Adrenal gland (tissue), 12 donors: ENCODE data around the gene ADAT3. TPM values are rescaled to one million over a fixed set of nuclear protein-coding genes. Genes with fewer than 3 reads are reported as not detected.

Experiments
- DNase-seq, 7 donors: peaks; one replicate each; pipeline ENCODE4 v3.0.0-alpha.2; 2019 to 2020
- H3K27ac ChIP-seq, 5 donors: fragments of 200-600 bp; sonication (generic) in 4 of 5; 1 replicate in 3 of 5; 2 replicates in 2 of 5; pipeline versions ENCODE4 v1.5.1 to v1.8.0; 2016 to 2020; ENCODE audit warnings: mild to moderate bottlenecking in 1 of 5
- H3K27me3 ChIP-seq: fragments of 200-600 bp; 2 replicates; pipeline ENCODE4 v1.8.0; 2021
- H3K36me3 ChIP-seq, 2 donors: fragments of 200-600 bp; replicated peaks in 1 of 2; 1 replicate in 1 of 2; 2 replicates in 1 of 2; pipeline versions ENCODE4 v1.5.1 to v1.8.0; 2018 to 2022
- H3K4me1 ChIP-seq, 2 donors: fragments of 200-600 bp; replicated peaks in 1 of 2; 1 replicate in 1 of 2; 2 replicates in 1 of 2; pipeline versions ENCODE4 v1.5.1 to v1.8.0; 2018 to 2021
- H3K4me3 ChIP-seq, 4 donors: fragments of 200-600 bp; sonication (generic) in 3 of 4; one replicate each; pipeline ENCODE4 v1.5.1; 2016 to 2018
- H3K9me3 ChIP-seq, 3 donors: fragments of 200-600 bp; sonication (generic) in 1 of 3; replicated peaks in 1 of 3; 1 replicate in 2 of 3; 2 replicates in 1 of 3; pipeline versions ENCODE4 v1.5.1 to v1.8.0; 2016 to 2021
- POLR2A ChIP-seq, 2 donors: fragments of 450-650 bp; IDR thresholded peaks; one replicate each; pipeline ENCODE4 v1.6.1; 2017; ENCODE audit warnings: antibody characterized with exemption in 2 of 2, mild to moderate bottlenecking in 2 of 2, moderate library complexity in 1 of 2
- WGBS, 4 donors: extraction: QIAGEN DNeasy Blood & Tissue Kit in 2 of 4; methylation state at CpG; one replicate each; pipeline versions ENCODE4 v1.1.5 to v1.1.7; 2013 to 2017; 5-methylcytosine and 5-hydroxymethylcytosine counted together
- intact Hi-C, 2 donors: fragments of 100-400 bp; cut with DNase I; formaldehyde crosslinking; loops; one replicate each; pipeline versions ENCODE4 v1.14.1 to v1.15.0; 2022 to 2023
- polyA plus RNA-seq, 3 donors: library from polyadenylated mRNA; stranded (reverse); fragments of 200-250 nt in 2 of 3; fragments of 350-450 nt in 1 of 3; fragmentation: Illumina TruSeq in 1 of 3; extraction: RNeasy Lipid Tissue Mini Kit (QIAGEN cat#74804) in 1 of 3; gene quantifications; one replicate each; pipeline ENCODE4 v1.2.3, GENCODE V29; 2013 to 2014
- total RNA-seq, 9 donors: library from RNA; depleted of rRNA in 4 of 9; stranded (reverse); fragments of >200 nt in 4 of 9; fragments of 120-200 nt in 1 of 9; fragmentation: NEBNext Ultra II Directional in 1 of 9; extraction: Animal tissue kit (Norgen Biotek cat#: 25700) in 1 of 9; gene quantifications; one replicate each; pipeline versions ENCODE4 v1.1.0 to v1.2.4, GENCODE V29; 2013 to 2023
- TF ChIP-seq, protein P1 (sequence below), 6 experiments: fragments of 450-650 bp in 4 of 6; fragments of 200-600 bp in 2 of 6; sonication (generic) in 1 of 6; IDR thresholded peaks; 1 replicate in 5 of 6; 2 replicates in 1 of 6; pipeline versions ENCODE4 v1.5.1 to v1.8.0; 2016 to 2021; ENCODE audit warnings: antibody characterized with exemption in 6 of 6, mild to moderate bottlenecking in 2 of 6, moderate library complexity in 1 of 6
- donor health status: healthy with polysubstance abuse.
- donor health status: Bipolar disorder and iron deficiency.
- donor health status: DM: yes; HTN: yes; CAD: no.
- donor health status: DM: no; HTN: no; CAD: no.
- donor health status: DM: no; HTN: no; CAD: no.
- donor health status: DM: yes; HTN: yes; CAD: no.

The ADAT3 gene
- total and polyA plus RNA-seq, 12 donors, result 1.7 to 29.6 (median 8.3) TPM; not detected in 1

DNA sequence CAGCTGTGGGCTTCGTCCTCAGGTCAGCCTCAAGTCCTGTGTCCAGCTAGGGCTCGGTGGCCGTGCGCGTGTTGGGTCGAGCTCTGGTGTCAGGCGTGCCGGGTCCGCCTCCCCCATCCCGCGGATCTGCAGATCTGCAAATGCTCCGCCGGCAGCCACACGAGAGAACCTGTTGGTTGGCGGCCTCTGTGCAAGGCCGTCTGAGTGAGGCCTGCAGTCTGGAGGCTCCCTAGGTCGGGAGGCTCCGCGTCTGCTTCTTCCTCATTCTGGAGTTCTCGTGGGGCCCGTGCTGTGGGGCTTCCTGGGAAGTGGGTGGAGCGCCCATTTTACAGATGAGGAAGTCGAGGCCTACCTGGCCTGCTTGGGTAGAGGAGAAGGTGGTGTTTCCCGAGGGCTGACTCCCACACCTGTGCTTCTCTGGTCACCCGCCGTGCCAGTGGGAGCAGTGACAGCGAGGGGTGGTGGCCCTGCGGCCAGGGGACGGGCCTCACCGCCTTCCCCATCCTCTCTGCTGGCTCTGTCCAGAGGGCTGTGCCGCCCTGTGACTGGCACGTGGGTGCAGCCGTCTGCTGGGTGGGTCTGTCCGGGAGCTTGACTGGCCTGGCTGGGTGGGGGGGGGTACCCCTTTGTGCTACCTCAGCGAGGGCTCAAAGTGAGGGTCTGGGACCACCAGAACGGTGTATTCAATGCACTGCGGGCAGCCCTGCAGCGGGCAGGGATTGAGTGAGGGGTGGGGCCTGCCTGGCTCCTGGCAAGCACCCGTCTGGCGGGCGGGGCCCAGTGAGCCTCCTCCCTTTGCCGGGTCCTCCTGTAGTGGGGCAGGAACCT is 39.1 kb downstream of the ADAT3 start:
- Histone ChIP-seq H3K4me3 (no peak overlapping the region), H3K27me3 (no peaks in the 10 kb centered on the region), H3K27ac (peak overlapping the region in 1 of 5 donors; percentile 32), H3K4me1 (peaks cover 19 to 39% of the 10 kb centered on the region in 2 donors), H3K36me3 (no peaks in the 10 kb centered on the region), H3K9me3 (no peaks in the 10 kb centered on the region)
- intact Hi-C loops, result no loop called here
- no peak for DNase-seq
- no peak for TF ChIP-seq POLR2A (IDR thresholded peaks at IDR 0.05)
- TF ChIP-seq, protein P1, sequence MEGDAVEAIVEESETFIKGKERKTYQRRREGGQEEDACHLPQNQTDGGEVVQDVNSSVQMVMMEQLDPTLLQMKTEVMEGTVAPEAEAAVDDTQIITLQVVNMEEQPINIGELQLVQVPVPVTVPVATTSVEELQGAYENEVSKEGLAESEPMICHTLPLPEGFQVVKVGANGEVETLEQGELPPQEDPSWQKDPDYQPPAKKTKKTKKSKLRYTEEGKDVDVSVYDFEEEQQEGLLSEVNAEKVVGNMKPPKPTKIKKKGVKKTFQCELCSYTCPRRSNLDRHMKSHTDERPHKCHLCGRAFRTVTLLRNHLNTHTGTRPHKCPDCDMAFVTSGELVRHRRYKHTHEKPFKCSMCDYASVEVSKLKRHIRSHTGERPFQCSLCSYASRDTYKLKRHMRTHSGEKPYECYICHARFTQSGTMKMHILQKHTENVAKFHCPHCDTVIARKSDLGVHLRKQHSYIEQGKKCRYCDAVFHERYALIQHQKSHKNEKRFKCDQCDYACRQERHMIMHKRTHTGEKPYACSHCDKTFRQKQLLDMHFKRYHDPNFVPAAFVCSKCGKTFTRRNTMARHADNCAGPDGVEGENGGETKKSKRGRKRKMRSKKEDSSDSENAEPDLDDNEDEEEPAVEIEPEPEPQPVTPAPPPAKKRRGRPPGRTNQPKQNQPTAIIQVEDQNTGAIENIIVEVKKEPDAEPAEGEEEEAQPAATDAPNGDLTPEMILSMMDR (IDR thresholded peaks at IDR 0.05), result no peak
- 73 to 82% (median 75%) methylated on average over 6 to 42 of the region's 42 CpGs for WGBS, 4 donors

DNA sequence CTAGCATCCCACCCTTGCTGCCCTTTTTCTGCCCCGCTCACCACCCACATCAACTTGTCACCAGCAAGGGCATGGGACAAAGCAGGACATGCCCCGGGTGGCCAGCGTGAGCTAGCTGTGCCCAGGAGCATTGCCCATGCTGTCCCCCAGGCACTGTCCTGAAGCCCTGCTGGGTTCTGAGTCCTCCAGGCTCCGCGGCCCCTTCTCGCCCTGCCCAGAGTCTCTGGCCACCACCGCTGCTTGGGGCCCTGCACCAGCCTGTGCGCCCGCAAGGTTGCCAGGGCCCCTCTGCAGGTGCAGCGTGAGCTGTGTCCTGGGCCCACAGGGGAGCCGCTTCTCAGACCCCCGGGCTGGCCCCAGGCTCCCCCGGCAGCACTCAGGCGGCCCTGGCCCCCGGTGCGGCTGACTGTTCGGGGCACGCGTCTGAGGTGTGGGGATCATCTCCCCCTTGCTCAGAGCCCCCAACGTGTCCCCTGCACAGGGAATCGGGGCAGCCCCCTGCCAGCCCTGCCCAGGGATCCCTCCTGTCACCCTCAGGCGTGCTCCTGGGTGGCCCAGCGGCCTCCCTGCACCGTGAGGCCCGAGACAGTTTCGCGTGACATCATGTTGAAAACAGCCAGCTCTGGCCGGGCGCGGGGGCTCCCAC is 39.8 kb downstream of the ADAT3 start:
- WGBS, 4 donors, result 87 to 93% (median 90%) methylated on average over 8 to 30 of the region's 30 CpGs
- H3K27ac ChIP-seq, result no peak overlapping the region
- intact Hi-C loops, result no loop called here
- DNase-seq, result no peak
- H3K36me3 ChIP-seq, result no peaks in the 10 kb centered on the region
- H3K27me3 ChIP-seq, result no peaks in the 10 kb centered on the region
- H3K4me3 ChIP-seq, result no peak overlapping the region
- TF ChIP-seq, protein P1 (IDR thresholded peaks at IDR 0.05), result no peak
- TF ChIP-seq POLR2A (IDR thresholded peaks at IDR 0.05), result no peak
- peaks cover 12 to 32% of the 10 kb centered on the region in 2 donors for H3K4me1 ChIP-seq
- H3K9me3 ChIP-seq, result no peaks in the 10 kb centered on the region

DNA sequence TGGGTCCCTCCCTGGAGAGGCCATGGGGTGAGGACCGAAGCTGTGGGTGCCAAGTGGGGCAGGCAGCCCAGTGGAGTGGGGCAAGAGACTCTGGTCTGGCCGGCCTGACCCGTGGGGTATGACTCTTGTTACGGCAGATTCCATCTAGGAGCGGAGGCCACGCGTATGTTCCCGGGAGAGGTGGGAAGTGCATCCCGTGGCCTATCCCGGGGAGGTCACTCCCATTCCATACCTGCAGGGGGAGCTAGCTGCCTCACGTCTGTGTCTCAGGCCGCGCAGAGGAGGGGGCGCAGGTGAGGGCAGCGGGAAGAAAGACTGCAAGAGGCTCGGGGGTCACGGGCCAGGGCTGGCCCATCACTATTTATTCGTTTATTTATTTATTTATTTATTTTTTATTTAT is 40.7 kb downstream of the ADAT3 start:
- H3K27ac ChIP-seq, result no peak overlapping the region
- no peaks in the 10 kb centered on the region for H3K27me3 ChIP-seq
- intact Hi-C loops, result no loop called here
- no peak for TF ChIP-seq POLR2A (IDR thresholded peaks at IDR 0.05)
- TF ChIP-seq, protein P1 (IDR thresholded peaks at IDR 0.05), result peak; percentile 36 to 72 (median 58)
- H3K9me3 ChIP-seq, result no peaks in the 10 kb centered on the region
- WGBS, 4 donors, result 28 to 57% (median 50%) methylated on average over 9 to 18 of the region's 18 CpGs
- H3K4me3 ChIP-seq, result no peak overlapping the region
- H3K4me1 ChIP-seq, result peaks cover 9 to 28% of the 10 kb centered on the region in 2 donors
- no peaks in the 10 kb centered on the region for H3K36me3 ChIP-seq
- peak in 6 of 7 donors; percentile 51 to 77 (median 64) for DNase-seq

DNA sequence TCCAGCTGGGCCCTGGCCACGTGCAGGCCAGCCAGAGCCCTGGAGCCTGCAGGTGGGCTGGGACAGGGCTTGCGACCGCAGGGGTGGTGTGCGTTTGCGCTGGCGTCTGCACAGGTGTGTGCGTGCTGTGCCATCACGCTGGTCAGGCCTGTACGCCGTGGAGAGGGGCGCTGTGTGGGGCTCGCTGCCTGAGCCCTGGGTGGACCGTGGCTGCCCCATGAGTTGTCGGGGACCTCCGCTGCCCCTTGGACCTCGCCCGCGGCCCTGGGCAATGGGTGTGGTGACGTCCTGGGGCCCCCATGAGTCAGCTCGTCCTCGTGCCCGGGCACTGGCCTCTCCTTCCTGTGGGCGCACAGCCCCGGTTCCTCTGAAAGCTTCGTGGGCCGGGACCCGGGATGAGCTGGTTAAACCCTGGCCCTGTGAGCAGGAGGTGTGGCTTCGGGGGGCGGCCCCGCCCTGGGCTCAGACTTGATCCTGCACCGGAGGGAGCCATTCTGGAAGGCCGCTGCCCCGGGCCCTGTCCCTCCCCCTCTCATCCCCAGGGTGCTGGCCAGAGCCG is 42.5 kb downstream of the ADAT3 start:
- Histone ChIP-seq H3K27ac (no peak overlapping the region), H3K4me3 (no peak overlapping the region), H3K4me1 (peaks cover 5 to 23% of the 10 kb centered on the region in 2 donors), H3K27me3 (no peaks in the 10 kb centered on the region), H3K36me3 (no peaks in the 10 kb centered on the region), H3K9me3 (no peaks in the 10 kb centered on the region)
- intact Hi-C loops, result no loop called here
- WGBS, 4 donors, result 74 to 91% (median 78%) methylated on average over 4 to 34 of the region's 34 CpGs
- DNase-seq, result peak in 3 of 7 donors; percentile 51 to 75 (median 70)
- TF ChIP-seq POLR2A (IDR thresholded peaks at IDR 0.05), result no peak
- TF ChIP-seq, protein P1 (IDR thresholded peaks at IDR 0.05), result no peak
